Measurements from ENCODE around the gene MDP1.
"Not testable (repeated sequence)": the region's sequence is repeated elsewhere in the genome, so short reads cannot be mapped to it uniquely, and the experiment has no call there.

MDP1 gene

GRCh38 chr14:24250354-24250753 lies 34.5 kb upstream of the MDP1 start:
- DNase-seq (ENCODE audit: low read depth), result no peak

- no peak for DNase-seq (ENCODE audit: low read depth)
Measured at GRCh38 chr14:24249230-24250021, 33.6 kb upstream of the MDP1 start.

- DNase-seq (ENCODE audit: low read depth), result no peak
Measured at GRCh38 chr14:24247422-24247821, 31.6 kb upstream of the MDP1 start.

GRCh38 chr14:24246765-24247212 lies 30.9 kb upstream of the MDP1 start:
- DNase-seq (ENCODE audit: low read depth), result no peak

GRCh38 chr14:24245350-24245749 lies 29.5 kb upstream of the MDP1 start:
- DNase-seq (ENCODE audit: low read depth), result not testable (repeated sequence)

- peak; percentile 24 for DNase-seq (ENCODE audit: low read depth)
Measured at GRCh38 chr14:24243336-24243836, 27.5 kb upstream of the MDP1 start.

GRCh38 chr14:24241829-24242443 lies 26.1 kb upstream of the MDP1 start:
- peak; percentile 91 for DNase-seq (ENCODE audit: low read depth)

- DNase-seq (ENCODE audit: low read depth), result no peak
Measured at GRCh38 chr14:24240110-24240918, 24.4 kb upstream of the MDP1 start.

- no peak for DNase-seq (ENCODE audit: low read depth)
Measured at GRCh38 chr14:24238527-24239037, 22.7 kb upstream of the MDP1 start.

- DNase-seq (ENCODE audit: low read depth), result no peak
Measured at GRCh38 chr14:24238123-24238522, 22.3 kb upstream of the MDP1 start.

GRCh38 chr14:24237463-24237955 lies 21.6 kb upstream of the MDP1 start:
- no peak for DNase-seq (ENCODE audit: low read depth)

GRCh38 chr14:24236689-24237462 lies 21.0 kb upstream of the MDP1 start:
- no peak for DNase-seq (ENCODE audit: low read depth)

GRCh38 chr14:24235804-24236688 lies 20.2 kb upstream of the MDP1 start:
- DNase-seq (ENCODE audit: low read depth), result no peak

- no peak for DNase-seq (ENCODE audit: low read depth)
Measured at GRCh38 chr14:24234095-24235005, 18.5 kb upstream of the MDP1 start.

GRCh38 chr14:24233538-24233866 lies 17.6 kb upstream of the MDP1 start:
- no peak for DNase-seq (ENCODE audit: low read depth)

- no peak for DNase-seq (ENCODE audit: low read depth)
Measured at GRCh38 chr14:24232645-24233537, 17.0 kb upstream of the MDP1 start, which contains the start of gene GMPR2. Gene GMPR2 (plus strand): TSS chr14:24232929. CDS start chr14:24233254, 325 bp downstream.

GRCh38 chr14:24232121-24232644 lies 16.3 kb upstream of the MDP1 start, which contains the start of gene NEDD8:
Gene NEDD8 (minus strand): TSS chr14:24232367. CDS start chr14:24232267, 100 bp downstream.
- DNase-seq (ENCODE audit: low read depth), result peak; percentile 94
